Measurements from ENCODE around the gene SMTNL1. TPM values are rescaled to one million over a fixed set of nuclear protein-coding genes. Genes with fewer than 3 reads are reported as not detected.

The SMTNL1 gene
- polyA plus RNA-seq, 1 of the 3 experiments (the other 2 are of a cell fraction), result not detected

DNA sequence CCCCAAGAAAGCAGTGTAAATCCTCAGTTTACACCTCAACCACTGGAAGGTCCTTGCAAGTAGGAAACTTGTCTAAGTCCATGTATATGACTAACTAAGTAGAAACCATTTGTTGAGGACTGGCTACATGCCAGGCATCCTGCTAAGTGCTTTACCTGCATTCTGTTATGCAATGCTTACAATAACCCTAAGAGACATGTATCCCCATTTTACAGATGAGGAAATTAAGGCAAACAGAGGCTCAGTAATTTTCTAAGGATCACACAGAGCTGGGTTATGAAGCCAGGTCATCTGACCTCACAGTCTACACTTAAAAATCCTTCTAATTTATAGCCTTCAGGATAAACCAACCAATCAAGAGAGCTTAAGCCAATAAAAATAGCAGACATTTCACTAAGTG is 8.4 kb upstream of the SMTNL1 start:
- H3K9me2 ChIP-seq, result no peaks in the 10 kb centered on the region
- no peaks in the 10 kb centered on the region for H3K9me3 ChIP-seq
- H3K4me3 ChIP-seq (ENCODE audit: low read depth in 2 of 2, low read length in 1 of 2), result no peak overlapping the region
- H3F3A ChIP-seq (replicated peaks; ENCODE audit: insufficient read depth), result no peaks in the 10 kb centered on the region
- H3K36me3 ChIP-seq (replicated peaks in 1 of 2; ENCODE audit: control insufficient read depth in 1 of 2, insufficient read depth in 2 of 2, low read length in 1 of 2), result peaks cover 0 to 12% of the 10 kb centered on the region in 2 experiments
- H3K4me2 ChIP-seq, result no peak overlapping the region
- ChIA-PET CTCF (interaction anchor here (1.6 to 14.1 kb wide), 6 partner anchors 13 to 115 kb away, joined by 6 to 517 read pairs (median 58); partner anchors contain the start of genes RTN4RL2, SLC43A1 and UBE2L6), POLR2A (no interaction called here)
- H4K20me1 ChIP-seq (ENCODE audit: insufficient read depth), result no peaks in the 10 kb centered on the region; the same call in 1 of the 2 replicates
- DNase-seq, result no peak
- no peaks in the 10 kb centered on the region for H3K27me3 ChIP-seq (ENCODE audit: insufficient read depth)
- no peak overlapping the region for H3K27ac ChIP-seq (ENCODE audit: low read depth in 2 of 2, low read length in 1 of 2)
- TF ChIP-seq NRF1 (IDR thresholded peaks at IDR 0.05; ENCODE audit: low read depth, low read length) (no peak), NFIC (IDR thresholded peaks at IDR 0.05; ENCODE audit: borderline replicate concordance) (no peak), YY1 (IDR thresholded peaks at IDR 0.05; ENCODE audit: low read depth) (no peak), EP300 (IDR thresholded peaks at IDR 0.05; ENCODE audit: borderline replicate concordance in 1 of 2, low read depth in 1 of 2, low read length in 1 of 2) (no peak), IRF3 (IDR thresholded peaks at IDR 0.05; ENCODE audit: low read depth, low read length) (no peak), TEAD4 (IDR thresholded peaks at IDR 0.05; ENCODE audit: borderline replicate concordance, insufficient read depth) (no peak), JUND (IDR thresholded peaks at IDR 0.05) (no peak), USF1 (IDR thresholded peaks at IDR 0.05; ENCODE audit: borderline replicate concordance, low read depth) (no peak), GATA2 (CRISPR knock-in tag; IDR thresholded peaks at IDR 0.05) (no peak), POLR2AphosphoS5 (IDR thresholded peaks at IDR 0.05; ENCODE audit: low read depth, low read length) (no peak), FOSL2 (IDR thresholded peaks at IDR 0.05; ENCODE audit: borderline replicate concordance, low read depth) (no peak), MXI1 (IDR thresholded peaks at IDR 0.05; ENCODE audit: low read depth, low read length) (no peak), TAF1 (IDR thresholded peaks at IDR 0.05; ENCODE audit: borderline replicate concordance, low read depth, low read length) (no peak), EZH2phosphoT487 (IDR thresholded peaks at IDR 0.05; ENCODE audit: borderline replicate concordance, low read depth) (no peak), TCF12 (IDR thresholded peaks at IDR 0.05) (no peak), RAD21 (IDR thresholded peaks at IDR 0.05; ENCODE audit: low read length) (no peak)
- TF ChIP-seq, protein P1, sequence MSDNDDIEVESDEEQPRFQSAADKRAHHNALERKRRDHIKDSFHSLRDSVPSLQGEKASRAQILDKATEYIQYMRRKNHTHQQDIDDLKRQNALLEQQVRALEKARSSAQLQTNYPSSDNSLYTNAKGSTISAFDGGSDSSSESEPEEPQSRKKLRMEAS (IDR thresholded peaks at IDR 0.05; ENCODE audit: low read depth), result no peak
- H3K79me2 ChIP-seq (ENCODE audit: insufficient read depth), result peaks cover 26% of the 10 kb centered on the region
- H3K9ac ChIP-seq, result peak overlapping the region; percentile 82; the same call in 1 of the 2 replicates
- no peak overlapping the region for H2AFZ ChIP-seq (ENCODE audit: low read depth)
- peaks cover 0 to 9% of the 10 kb centered on the region in 2 experiments; a peak in 2 of 4 replicates for H3K4me1 ChIP-seq (ENCODE audit: control insufficient read depth in 1 of 2, insufficient read depth in 2 of 2, low read depth in 1 of 2, low read length in 1 of 2)

DNA sequence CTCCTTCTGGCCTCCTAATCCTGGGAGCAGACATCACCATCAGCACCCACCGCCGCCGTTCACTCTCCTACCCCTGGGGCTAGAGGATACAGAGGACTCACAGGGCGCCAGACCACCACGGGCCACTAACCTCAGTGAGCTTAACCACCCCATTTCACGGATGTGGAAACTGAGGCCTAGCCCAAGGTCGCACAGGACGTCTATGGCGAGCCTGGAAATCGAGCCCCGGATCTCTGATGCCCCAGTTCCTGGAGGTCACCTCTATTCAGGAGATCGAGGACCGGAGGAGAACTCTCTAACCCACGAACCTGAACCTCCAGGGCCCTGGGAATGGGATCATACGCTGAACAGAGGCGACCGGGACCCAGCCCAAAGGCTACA is 7.2 kb upstream of the SMTNL1 start:
- Histone ChIP-seq H3K4me1 (ENCODE audit: control insufficient read depth in 1 of 2, insufficient read depth in 2 of 2, low read depth in 1 of 2, low read length in 1 of 2) (peaks cover 0 to 9% of the 10 kb centered on the region in 2 experiments; a peak in 2 of 4 replicates), H2AFZ (ENCODE audit: low read depth) (peak overlapping the region; percentile 94), H3K27ac (ENCODE audit: low read depth in 2 of 2, low read length in 1 of 2) (peak overlapping the region; percentile 11 to 29; a peak in 3 of 4 replicates), H3K27me3 (ENCODE audit: insufficient read depth) (no peaks in the 10 kb centered on the region), H3K36me3 (replicated peaks in 1 of 2; ENCODE audit: control insufficient read depth in 1 of 2, insufficient read depth in 2 of 2, low read length in 1 of 2) (peaks cover 0 to 12% of the 10 kb centered on the region in 2 experiments), H3K9ac (peak overlapping the region; percentile 82), H3K9me2 (no peaks in the 10 kb centered on the region), H3F3A (replicated peaks; ENCODE audit: insufficient read depth) (no peaks in the 10 kb centered on the region), H3K79me2 (ENCODE audit: insufficient read depth) (peaks cover 26% of the 10 kb centered on the region), H3K9me3 (no peaks in the 10 kb centered on the region), H3K4me2 (peak overlapping the region; percentile 91), H4K20me1 (ENCODE audit: insufficient read depth) (no peaks in the 10 kb centered on the region; the same call in 1 of the 2 replicates), H3K4me3 (ENCODE audit: low read depth in 2 of 2, low read length in 1 of 2) (peak overlapping the region; percentile 83 to 95)
- WGBS (ENCODE audit: low lambda C conversion rate), result 2% methylated on average over 8 of the region's 17 CpGs
- TF ChIP-seq, protein P2, sequence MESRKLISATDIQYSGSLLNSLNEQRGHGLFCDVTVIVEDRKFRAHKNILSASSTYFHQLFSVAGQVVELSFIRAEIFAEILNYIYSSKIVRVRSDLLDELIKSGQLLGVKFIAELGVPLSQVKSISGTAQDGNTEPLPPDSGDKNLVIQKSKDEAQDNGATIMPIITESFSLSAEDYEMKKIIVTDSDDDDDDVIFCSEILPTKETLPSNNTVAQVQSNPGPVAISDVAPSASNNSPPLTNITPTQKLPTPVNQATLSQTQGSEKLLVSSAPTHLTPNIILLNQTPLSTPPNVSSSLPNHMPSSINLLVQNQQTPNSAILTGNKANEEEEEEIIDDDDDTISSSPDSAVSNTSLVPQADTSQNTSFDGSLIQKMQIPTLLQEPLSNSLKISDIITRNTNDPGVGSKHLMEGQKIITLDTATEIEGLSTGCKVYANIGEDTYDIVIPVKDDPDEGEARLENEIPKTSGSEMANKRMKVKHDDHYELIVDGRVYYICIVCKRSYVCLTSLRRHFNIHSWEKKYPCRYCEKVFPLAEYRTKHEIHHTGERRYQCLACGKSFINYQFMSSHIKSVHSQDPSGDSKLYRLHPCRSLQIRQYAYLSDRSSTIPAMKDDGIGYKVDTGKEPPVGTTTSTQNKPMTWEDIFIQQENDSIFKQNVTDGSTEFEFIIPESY (IDR thresholded peaks at IDR 0.05; ENCODE audit: borderline replicate concordance, low read depth), result no peak
- TF ChIP-seq RCOR1 (IDR thresholded peaks at IDR 0.05; ENCODE audit: low read length), result 0 out of 2 replicates have a peak, but pooled peaks have one; percentile 41
- ChIA-PET CTCF (interaction anchor here (1.6 to 14.1 kb wide), 6 partner anchors 14 to 180 kb away, joined by 3 to 517 read pairs (median 56); partner anchors contain the start of genes RTN4RL2, SLC43A1 and UBE2L6), POLR2A (interaction anchor here (1.0 kb wide), 1 partner anchor 36 kb away, joined by 3 read pairs; no protein-coding TSS in a partner anchor)
- no peak for DNase-seq

Measured in SK-N-SH (cell line).